K562 (cell line): ENCODE measurements around the gene ACLY. TPM values are rescaled to one million over a fixed set of nuclear protein-coding genes. Genes with fewer than 3 reads are reported as not detected.

Experiments
- BCLAF1 ChIP-seq, 2 experiments: fragments of 450-650 bp in 1 of 2; IDR thresholded peaks; 2 replicates each; pipeline ENCODE4 v1.6.1; 2011 to 2017; ENCODE audit warnings: low read depth in 2 of 2, antibody characterized with exemption in 1 of 2, borderline replicate concordance in 1 of 2, low read length in 1 of 2, mild to moderate bottlenecking in 1 of 2, mixed read lengths in 1 of 2; ENCODE audit not compliant: control insufficient read depth in 1 of 2
- KDM5B ChIP-seq: fragments of 200-600 bp; sonication (generic); IDR thresholded peaks from 2 replicates; pipeline ENCODE4 v1.6.1; 2012; ENCODE audit warnings: low read depth, mild to moderate bottlenecking, moderate library complexity, low read length, control low read depth, inconsistent platforms; ENCODE audit not compliant: insufficient replicate concordance
- L3MBTL2 ChIP-seq: fragments of 450-650 bp; IDR thresholded peaks from 2 replicates; pipeline ENCODE4 v1.6.1; 2016; ENCODE audit warnings: mild to moderate bottlenecking, moderate library complexity
- NKRF ChIP-seq: fragments of 450-650 bp; IDR thresholded peaks from 2 replicates; pipeline ENCODE4 v1.6.1; 2016; ENCODE audit warnings: borderline replicate concordance
- RNF219 ChIP-seq: fragments of 250-450 bp; sonication (Bioruptor Pico); IDR thresholded peaks from 2 replicates; pipeline ENCODE4 v1.5.0; 2022; ENCODE audit warnings: mild to moderate bottlenecking
- STAT5A ChIP-seq: IDR thresholded peaks from 2 replicates; pipeline ENCODE4 v1.6.1; 2012; ENCODE audit warnings: low read length, inconsistent platforms, borderline replicate concordance
- TCF7 ChIP-seq: sonication (generic); IDR thresholded peaks from 2 replicates; pipeline ENCODE4 v1.6.1; 2016; ENCODE audit warnings: antibody characterized with exemption, borderline replicate concordance
- TEAD1 ChIP-seq, 2 experiments: fragments of 450-650 bp in 1 of 2; sonication (generic) in 1 of 2; formaldehyde crosslinking; IDR thresholded peaks; 2 replicates each; pipeline versions ENCODE4 v1.4.0 to v1.8.0; 2020 to 2022; ENCODE audit warnings: mild to moderate bottlenecking in 2 of 2, missing genetic modification reagents in 1 of 2
- ZBTB33 ChIP-seq: sonication (generic); formaldehyde crosslinking; IDR thresholded peaks from 2 replicates; pipeline ENCODE4 v1.8.1; 2023; ENCODE audit warnings: mild to moderate bottlenecking, missing genetic modification reagents
- ZKSCAN3 ChIP-seq: fragments of 250-450 bp; sonication (Bioruptor Pico); IDR thresholded peaks from 2 replicates; pipeline ENCODE4 v1.4.0; 2020
- polyA plus RNA-seq, 8 experiments: library from polyadenylated mRNA; depleted of rRNA in 4 of 8; stranded (reverse) in 5 of 8; unstranded in 3 of 8; fragments of >200 nt; fragmentation: Nextera tagmentation in 2 of 8; fragmentation: Illumina TruSeq in 1 of 8; extraction: Ambion mirVana in 2 of 8; extraction: Trizol in 1 of 8; gene quantifications; 2 replicates each; pipeline versions ENCODE4 v1.2.1 to v1.2.3, GENCODE V29; 2011 to 2014; ENCODE audit warnings: inconsistent platforms in 1 of 8, missing spikeins in 1 of 8
- total RNA-seq, 7 experiments: library from RNA; depleted of rRNA in 6 of 7; stranded (reverse); fragments of >200 nt in 6 of 7; fragmentation: Illumina TruSeq in 2 of 7; extraction: Trizol in 2 of 7; gene quantifications; 2 replicates each; pipeline versions ENCODE4 v1.2.1 to v1.2.3, GENCODE V29; 2011 to 2021; ENCODE audit warnings: low replicate concordance in 1 of 7

ACLY gene
- total and polyA plus RNA-seq, 9 of the 15 experiments (the other 6 are each of a cell fraction or from before 2014, with no cell fraction given): 42.9 to 280 (median 125) TPM

- TF ChIP-seq BCLAF1 (IDR thresholded peaks at IDR 0.05; ENCODE audit: borderline replicate concordance in 1 of 2, control insufficient read depth in 1 of 2, low read depth in 2 of 2, low read length in 1 of 2): no peak
- TF ChIP-seq NKRF: no peak
- TF ChIP-seq KDM5B: no peak
- TF ChIP-seq L3MBTL2: no peak
- TF ChIP-seq STAT5A: no peak
- TF ChIP-seq RNF219: no peak
- no peak for TF ChIP-seq TEAD1 (CRISPR knock-in tag; IDR thresholded peaks at IDR 0.05)
- TF ChIP-seq ZBTB33 (CRISPR knock-in tag): no peak
- TF ChIP-seq TCF7: no peak
- TF ChIP-seq ZKSCAN3 (CRISPR knock-in tag): no peak
These were observed 95.2 kb downstream of the ACLY start (continued) for GRCh38 chr17:41823580-41823979.
